ENCODE results near the gene DIPK1B. TPM values are rescaled to one million over a fixed set of nuclear protein-coding genes. Genes with fewer than 3 reads are reported as not detected.
"Not testable (repeated sequence)": the region's sequence is repeated elsewhere in the genome, so short reads cannot be mapped to it uniquely, and the experiment has no call there.

Gene DIPK1B
- polyA plus RNA-seq, 1 experiment: 2.8 TPM

GRCh38 chr9:136762915-136763648, 50.7 kb downstream of the DIPK1B start:
- no peak for TF ChIP-seq CTCF (IDR thresholded peaks at IDR 0.05; ENCODE audit: low read depth, low read length)
- Histone ChIP-seq H3K4me3 (ENCODE audit: low read depth, low read length) (no peak overlapping the region), H3K27ac (ENCODE audit: low read depth, low read length) (no peak overlapping the region), H3K27me3 (ENCODE audit: control insufficient read depth, insufficient read depth, low read length) (peaks cover 13% of the 10 kb centered on the region), H3K9me3 (ENCODE audit: control insufficient read depth, insufficient read depth, low read length) (no peaks in the 10 kb centered on the region; the same call in 1 of the 2 replicates)
- no peak for DNase-seq (ENCODE audit: low read depth, low spot score)
- POLR2A ChIA-PET: no interaction called here
- CTCF ChIA-PET: interaction anchor here (0.6 to 0.7 kb wide), 2 partner anchors 17 to 26 kb away, joined by 5 to 8 read pairs; no protein-coding TSS in a partner anchor

- no peak overlapping the region for H3K27ac ChIP-seq (ENCODE audit: low read depth, low read length)
- no peaks in the 10 kb centered on the region; the same call in 1 of the 2 replicates for H3K9me3 ChIP-seq (ENCODE audit: control insufficient read depth, insufficient read depth, low read length)
- peaks cover 14% of the 10 kb centered on the region for H3K27me3 ChIP-seq (ENCODE audit: control insufficient read depth, insufficient read depth, low read length)
- TF ChIP-seq CTCF (IDR thresholded peaks at IDR 0.05; ENCODE audit: low read depth, low read length): no peak
- DNase-seq (ENCODE audit: low read depth, low spot score): no peak
- POLR2A ChIA-PET: no interaction called here
- CTCF ChIA-PET: interaction anchor here (0.6 kb wide), 1 partner anchor 27 kb away, joined by 5 read pairs; no protein-coding TSS in a partner anchor
- no peak overlapping the region for H3K4me3 ChIP-seq (ENCODE audit: low read depth, low read length)
These were observed 51.3 kb downstream of the DIPK1B start for GRCh38 chr9:136763649-136764035.

- CTCF ChIA-PET: no interaction called here
- no peak for DNase-seq (ENCODE audit: low read depth, low spot score)
- Histone ChIP-seq H3K27ac (ENCODE audit: low read depth, low read length) (no peak within 1 kb of the TSS), H3K9me3 (ENCODE audit: control insufficient read depth, insufficient read depth, low read length) (no peaks in the 10 kb centered on the region; the same call in 1 of the 2 replicates), H3K27me3 (ENCODE audit: control insufficient read depth, insufficient read depth, low read length) (peaks cover 14% of the 10 kb centered on the region), H3K4me3 (ENCODE audit: low read depth, low read length) (no peak within 1 kb of the TSS)
- TF ChIP-seq CTCF (IDR thresholded peaks at IDR 0.05; ENCODE audit: low read depth, low read length): no peak
- POLR2A ChIA-PET: no interaction called here
These were observed 52.0 kb downstream of the DIPK1B start, which contains the start of gene LCN15 for GRCh38 chr9:136764301-136764891. Gene LCN15 (minus strand): TSS chr9:136764518. CDS start chr9:136764488, 30 bp downstream.

DNA sequence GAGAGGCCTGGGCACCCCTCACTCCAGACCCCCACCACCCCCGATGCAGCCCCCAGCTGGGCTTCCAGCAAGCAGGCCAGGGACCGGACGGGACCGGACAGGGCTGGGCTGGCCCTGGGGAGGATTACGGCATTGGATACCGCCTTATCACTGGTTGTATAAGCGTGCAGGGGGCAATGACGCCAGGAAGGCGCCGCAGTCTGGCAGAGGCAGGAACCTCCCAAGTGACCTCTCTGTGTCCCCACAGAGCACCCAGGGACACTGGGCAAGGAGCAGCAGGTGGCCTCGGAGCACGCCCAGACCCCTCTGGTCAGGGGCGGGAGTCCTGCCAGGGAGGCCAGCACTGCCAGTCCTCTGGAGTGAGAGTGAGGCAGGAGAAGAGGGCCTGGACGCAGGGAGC, 52.7 kb downstream of the DIPK1B start:
- peaks cover 14% of the 10 kb centered on the region for H3K27me3 ChIP-seq (ENCODE audit: control insufficient read depth, insufficient read depth, low read length)
- H3K27ac ChIP-seq (ENCODE audit: low read depth, low read length): no peak overlapping the region
- POLR2A ChIA-PET: no interaction called here
- H3K4me3 ChIP-seq (ENCODE audit: low read depth, low read length): no peak overlapping the region
- CTCF ChIA-PET: no interaction called here
- TF ChIP-seq CTCF (IDR thresholded peaks at IDR 0.05; ENCODE audit: low read depth, low read length): no peak
- H3K9me3 ChIP-seq (ENCODE audit: control insufficient read depth, insufficient read depth, low read length): no peaks in the 10 kb centered on the region; the same call in 1 of the 2 replicates
- no peak for DNase-seq (ENCODE audit: low read depth, low spot score)

GRCh38 chr9:136765745-136766409, 53.5 kb downstream of the DIPK1B start:
- H3K4me3 ChIP-seq (ENCODE audit: low read depth, low read length); POLR2A ChIA-PET; H3K27ac ChIP-seq (ENCODE audit: low read depth, low read length); H3K9me3 ChIP-seq (ENCODE audit: control insufficient read depth, insufficient read depth, low read length); DNase-seq (ENCODE audit: low read depth, low spot score): not testable (repeated sequence)
- peaks cover 14% of the 10 kb centered on the region for H3K27me3 ChIP-seq (ENCODE audit: control insufficient read depth, insufficient read depth, low read length)
- CTCF ChIA-PET: interaction anchor here (0.6 to 1.9 kb wide), 2 partner anchors 11 to 222 kb away, joined by 4 to 6 read pairs; no protein-coding TSS in a partner anchor

Data from AG04450 (cell line).